ENCODE data around the gene FAF1.

The FAF1 gene

GRCh38 chr1:50471967-50472366 is 488.1 kb downstream of the FAF1 start:
- Mint-ChIP-seq H3K9me3 (no peaks in the 10 kb centered on the region), H3K4me3 (no peak overlapping the region), H3K36me3 (ENCODE audit: low read depth) (peaks cover 58% of the 10 kb centered on the region), H3K27me3 (no peaks in the 10 kb centered on the region), H3K27ac (no peak overlapping the region), H3K4me1 (ENCODE audit: low read depth) (no peaks in the 10 kb centered on the region)
- DNase-seq, result no peak

GRCh38 chr1:50462964-50463363 is 497.1 kb downstream of the FAF1 start:
- no peaks in the 10 kb centered on the region for H3K27me3 Mint-ChIP-seq
- no peak for DNase-seq
- H3K4me3 Mint-ChIP-seq, result no peak overlapping the region
- no peaks in the 10 kb centered on the region for H3K4me1 Mint-ChIP-seq (ENCODE audit: low read depth)
- peaks cover 23% of the 10 kb centered on the region for H3K36me3 Mint-ChIP-seq (ENCODE audit: low read depth)
- no peaks in the 10 kb centered on the region for H3K9me3 Mint-ChIP-seq
- no peak overlapping the region for H3K27ac Mint-ChIP-seq

GRCh38 chr1:50458507-50458906 is 501.6 kb downstream of the FAF1 start:
- Mint-ChIP-seq H3K9me3 (no peaks in the 10 kb centered on the region), H3K36me3 (ENCODE audit: low read depth) (peaks cover 32% of the 10 kb centered on the region), H3K4me3 (no peak overlapping the region), H3K27ac (no peak overlapping the region), H3K4me1 (ENCODE audit: low read depth) (peaks cover 7% of the 10 kb centered on the region), H3K27me3 (no peaks in the 10 kb centered on the region)
- DNase-seq, result no peak

GRCh38 chr1:50454911-50455310 is 505.2 kb downstream of the FAF1 start:
- H3K4me1 Mint-ChIP-seq (ENCODE audit: low read depth), result peaks cover 30% of the 10 kb centered on the region
- H3K27ac Mint-ChIP-seq, result no peak overlapping the region

DNA sequence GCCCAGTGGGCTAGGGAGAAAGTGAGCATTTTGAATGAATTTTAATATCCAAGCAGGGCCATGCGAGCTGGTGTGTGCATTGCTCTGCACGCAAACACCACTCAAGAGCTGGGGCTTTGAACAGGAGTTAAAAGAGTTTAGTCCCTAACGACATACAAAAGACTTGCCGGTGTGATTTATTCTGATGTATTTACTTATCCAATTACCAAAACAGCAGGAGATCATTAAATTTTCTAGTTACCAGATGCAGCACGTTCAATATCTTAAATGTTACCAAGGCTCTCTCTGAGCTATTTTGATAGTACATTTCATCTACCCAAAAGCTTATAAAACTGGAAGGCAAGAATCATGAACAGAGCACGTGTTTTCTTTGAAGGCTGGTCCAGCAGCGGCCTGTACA is 506.8 kb downstream of the FAF1 start:
- Mint-ChIP-seq H3K27ac (no peak overlapping the region), H3K27me3 (no peaks in the 10 kb centered on the region), H3K36me3 (ENCODE audit: low read depth) (peaks cover 28% of the 10 kb centered on the region), H3K9me3 (no peaks in the 10 kb centered on the region), H3K4me3 (no peak overlapping the region), H3K4me1 (ENCODE audit: low read depth) (peaks cover 30% of the 10 kb centered on the region)
- DNase-seq, result no peak

More at GRCh38 chr1:50454911-50455310, 505.2 kb downstream of the FAF1 start:
- H3K36me3 Mint-ChIP-seq (ENCODE audit: low read depth), result peaks cover 25% of the 10 kb centered on the region
- no peak for DNase-seq
- H3K9me3 Mint-ChIP-seq, result no peaks in the 10 kb centered on the region
- H3K27me3 Mint-ChIP-seq, result no peaks in the 10 kb centered on the region
- no peak overlapping the region for H3K4me3 Mint-ChIP-seq

DNA sequence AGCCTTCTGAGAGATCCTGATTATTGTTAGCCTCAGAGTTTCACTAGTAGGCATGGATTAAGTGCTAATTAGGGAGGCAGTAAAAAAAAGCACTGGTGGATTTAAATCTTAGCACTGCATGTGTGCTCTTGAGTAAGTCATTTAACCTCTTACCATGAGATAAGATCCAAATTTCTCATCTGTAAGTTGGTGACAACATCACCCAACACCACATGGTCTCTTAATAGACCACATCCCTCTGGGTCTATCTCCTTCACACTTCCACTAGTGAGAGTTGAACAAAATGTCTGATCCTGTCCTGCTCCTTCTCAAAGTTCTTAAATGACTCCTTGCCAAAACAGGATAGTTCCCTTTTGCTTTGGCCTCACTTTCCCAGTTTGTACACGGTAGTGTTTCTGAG is 507.4 kb downstream of the FAF1 start:
- peaks cover 28% of the 10 kb centered on the region for H3K36me3 Mint-ChIP-seq (ENCODE audit: low read depth)
- H3K27me3 Mint-ChIP-seq, result no peaks in the 10 kb centered on the region
- H3K9me3 Mint-ChIP-seq, result no peaks in the 10 kb centered on the region
- no peak overlapping the region for H3K4me3 Mint-ChIP-seq
- no peak for DNase-seq
- H3K27ac Mint-ChIP-seq, result no peak overlapping the region
- H3K4me1 Mint-ChIP-seq (ENCODE audit: low read depth), result peaks cover 30% of the 10 kb centered on the region

- H3K27me3 Mint-ChIP-seq, result no peaks in the 10 kb centered on the region
- DNase-seq, result no peak
Observed at GRCh38 chr1:50450861-50451653, 509.0 kb downstream of the FAF1 start.

GRCh38 chr1:50447961-50448360 is 512.1 kb downstream of the FAF1 start:
- H3K9me3 Mint-ChIP-seq, result no peaks in the 10 kb centered on the region
- H3K4me3 Mint-ChIP-seq, result no peak overlapping the region
- DNase-seq, result no peak
- peaks cover 24% of the 10 kb centered on the region for H3K36me3 Mint-ChIP-seq (ENCODE audit: low read depth)
- no peak overlapping the region for H3K27ac Mint-ChIP-seq
- H3K4me1 Mint-ChIP-seq (ENCODE audit: low read depth), result peaks cover 19% of the 10 kb centered on the region
- H3K27me3 Mint-ChIP-seq, result no peaks in the 10 kb centered on the region

More at GRCh38 chr1:50450861-50451653, 509.0 kb downstream of the FAF1 start:
- peaks cover 17% of the 10 kb centered on the region for H3K36me3 Mint-ChIP-seq (ENCODE audit: low read depth)
- H3K27ac Mint-ChIP-seq, result no peak overlapping the region
- no peak overlapping the region for H3K4me3 Mint-ChIP-seq
- H3K9me3 Mint-ChIP-seq, result no peaks in the 10 kb centered on the region
- H3K4me1 Mint-ChIP-seq (ENCODE audit: low read depth), result peaks cover 30% of the 10 kb centered on the region

- Mint-ChIP-seq H3K9me3 (no peaks in the 10 kb centered on the region), H3K4me3 (no peak overlapping the region), H3K27ac (no peak overlapping the region), H3K27me3 (no peaks in the 10 kb centered on the region), H3K36me3 (ENCODE audit: low read depth) (peaks cover 67% of the 10 kb centered on the region), H3K4me1 (ENCODE audit: low read depth) (no peaks in the 10 kb centered on the region)
- DNase-seq, result no peak
Observed at GRCh38 chr1:50441183-50441582, 518.9 kb downstream of the FAF1 start.

DNA sequence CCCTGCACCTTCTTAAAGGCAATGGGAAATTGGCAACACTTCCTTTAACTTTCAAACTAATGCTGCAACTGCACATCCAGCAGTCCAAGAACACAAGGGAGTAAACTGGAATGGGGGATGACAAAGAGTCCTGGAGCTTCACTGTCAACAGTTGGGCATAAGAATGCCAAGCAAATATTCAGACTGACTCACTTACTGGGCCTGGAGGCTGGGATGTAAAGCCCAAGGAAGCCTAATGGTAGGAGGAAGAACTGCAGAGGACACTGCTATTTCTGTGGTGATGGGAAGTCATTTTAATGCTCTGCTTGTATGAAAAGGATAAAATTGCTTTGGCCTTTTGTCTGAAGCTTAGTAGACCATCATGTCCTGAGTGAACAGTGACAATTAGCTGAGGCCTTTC is 521.1 kb downstream of the FAF1 start:
- Mint-ChIP-seq H3K27me3 (no peaks in the 10 kb centered on the region), H3K36me3 (ENCODE audit: low read depth) (peaks cover 59% of the 10 kb centered on the region), H3K9me3 (no peaks in the 10 kb centered on the region), H3K4me1 (ENCODE audit: low read depth) (no peaks in the 10 kb centered on the region), H3K4me3 (no peak overlapping the region), H3K27ac (no peak overlapping the region)
- no peak for DNase-seq

GRCh38 chr1:50436489-50436888 is 523.6 kb downstream of the FAF1 start:
- peaks cover 14% of the 10 kb centered on the region for H3K27me3 Mint-ChIP-seq
- H3K36me3 Mint-ChIP-seq (ENCODE audit: low read depth), result peaks cover 40% of the 10 kb centered on the region
- no peaks in the 10 kb centered on the region for H3K9me3 Mint-ChIP-seq
- H3K4me3 Mint-ChIP-seq, result no peak overlapping the region
- peak overlapping the region; percentile 45 for H3K27ac Mint-ChIP-seq
- no peak for DNase-seq
- no peaks in the 10 kb centered on the region for H3K4me1 Mint-ChIP-seq (ENCODE audit: low read depth)

DNA sequence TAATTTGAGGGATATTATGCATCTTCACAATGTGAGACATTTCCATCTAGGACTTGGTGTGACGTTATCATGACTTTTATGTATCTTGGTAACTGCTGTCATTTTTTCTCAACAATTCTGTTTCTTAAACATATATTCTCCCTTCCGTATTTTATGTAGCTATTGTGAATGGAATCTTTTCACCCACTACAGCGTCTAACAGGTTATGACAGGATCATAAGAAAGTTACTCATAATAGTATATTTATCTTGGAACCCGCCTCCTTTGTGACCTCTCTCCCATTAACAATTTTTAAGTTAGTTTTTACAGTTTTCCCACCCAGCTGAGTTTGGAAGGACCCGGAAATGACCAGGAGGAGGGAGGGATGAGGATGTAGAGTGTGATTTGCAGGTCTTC is 530.1 kb downstream of the FAF1 start:
- H3K36me3 Mint-ChIP-seq (ENCODE audit: low read depth), result no peaks in the 10 kb centered on the region
- H3K9me3 Mint-ChIP-seq, result no peaks in the 10 kb centered on the region
- H3K4me3 Mint-ChIP-seq, result no peak overlapping the region
- H3K4me1 Mint-ChIP-seq (ENCODE audit: low read depth), result peaks cover 23% of the 10 kb centered on the region
- peaks cover 76% of the 10 kb centered on the region for H3K27me3 Mint-ChIP-seq
- DNase-seq, result no peak
- H3K27ac Mint-ChIP-seq, result no peak overlapping the region

- no peak overlapping the region for H3K4me3 Mint-ChIP-seq
- H3K36me3 Mint-ChIP-seq (ENCODE audit: low read depth), result no peaks in the 10 kb centered on the region
- H3K27ac Mint-ChIP-seq, result no peak overlapping the region
- peaks cover 95% of the 10 kb centered on the region for H3K27me3 Mint-ChIP-seq
- no peaks in the 10 kb centered on the region for H3K9me3 Mint-ChIP-seq
- DNase-seq, result peak; percentile 34
- peaks cover 40% of the 10 kb centered on the region for H3K4me1 Mint-ChIP-seq (ENCODE audit: low read depth)
Observed at GRCh38 chr1:50427818-50428779, 532.0 kb downstream of the FAF1 start.

- Mint-ChIP-seq H3K27me3 (peaks cover 97% of the 10 kb centered on the region), H3K27ac (peak overlapping the region; percentile 55), H3K9me3 (no peaks in the 10 kb centered on the region), H3K4me3 (peak overlapping the region; percentile 30), H3K4me1 (ENCODE audit: low read depth) (peaks cover 47% of the 10 kb centered on the region), H3K36me3 (ENCODE audit: low read depth) (no peaks in the 10 kb centered on the region)
- DNase-seq, result peak; percentile 31
Observed at GRCh38 chr1:50427086-50427817, 532.8 kb downstream of the FAF1 start.

All from activated T-cell treated with anti-CD3 and anti-CD28 coated beads, Interleukin-2, amount 50 U/mL, for 24 hours (primary cell).